Measurements from ENCODE around the gene DNM3. TPM values are rescaled to one million over a fixed set of nuclear protein-coding genes. Genes with fewer than 3 reads are reported as not detected.

Gene DNM3
- total RNA-seq, 1 experiment from 2014 or later: 2.7 TPM

GRCh38 chr1:172112576-172112975 lies 271.3 kb downstream of the DNM3 start:
- Histone ChIP-seq H3K4ac (ENCODE audit: low read depth, low read length) (no peak overlapping the region), H3K23me2 (ENCODE audit: insufficient read length, low read depth, low read length, poor library complexity, severe bottlenecking) (no peaks in the 10 kb centered on the region), H3K79me1 (ENCODE audit: insufficient read depth, low read depth, low read length, poor library complexity, severe bottlenecking) (no peaks in the 10 kb centered on the region), H4K5ac (ENCODE audit: insufficient read length, low read depth, low read length) (no peak overlapping the region), H4K20me1 (ENCODE audit: control insufficient read depth, insufficient read depth, insufficient read length) (no peaks in the 10 kb centered on the region), H2AK5ac (ENCODE audit: insufficient read length, low read length) (no peak overlapping the region), H3K4me2 (ENCODE audit: insufficient read depth, insufficient read length, low read length) (no peak overlapping the region), H2BK12ac (ENCODE audit: insufficient read length, low read depth, low read length) (no peak overlapping the region), H3K27ac (ENCODE audit: insufficient read length, low read depth, low read length) (no peak overlapping the region), H3K9me3 (ENCODE audit: control insufficient read depth, low read depth, low read length) (no peaks in the 10 kb centered on the region), H3K56ac (ENCODE audit: insufficient read length, low read depth, low read length) (no peak overlapping the region), H4K8ac (replicated peaks; ENCODE audit: insufficient read length, low read depth, low read length) (no peak overlapping the region), H3T11ph (ENCODE audit: low read length) (no peak overlapping the region), H3K9ac (ENCODE audit: extremely low read depth, insufficient read length, low read length) (no peak overlapping the region), H2BK20ac (ENCODE audit: low read depth, low read length, poor library complexity, severe bottlenecking) (no peak overlapping the region), H4K91ac (ENCODE audit: insufficient read length, low read depth, low read length) (no peak overlapping the region), H3K18ac (ENCODE audit: insufficient read length, low read depth, low read length) (no peak overlapping the region), H2BK15ac (ENCODE audit: low read depth, low read length) (no peak overlapping the region), H3K23ac (ENCODE audit: insufficient read length, low read depth, low read length) (no peak overlapping the region), H2BK120ac (ENCODE audit: low read depth, low read length, poor library complexity, severe bottlenecking) (no peak overlapping the region), H3K79me2 (ENCODE audit: insufficient read depth, low read length) (no peaks in the 10 kb centered on the region), H3K14ac (ENCODE audit: insufficient read depth, low read length) (no peak overlapping the region), H2AFZ (ENCODE audit: low read length) (no peak overlapping the region), H2BK5ac (ENCODE audit: insufficient read length, low read length) (no peak overlapping the region), H3K27me3 (ENCODE audit: insufficient read depth, low read length) (no peaks in the 10 kb centered on the region), H3K4me1 (ENCODE audit: insufficient read depth, low read length) (no peaks in the 10 kb centered on the region; the same call in none of the 2 replicates)
- no peaks in the 10 kb centered on the region for H3K9me3 Mint-ChIP-seq
- H3K27ac Mint-ChIP-seq: no peak overlapping the region
- WGBS (ENCODE audit: extremely low coverage, insufficient read length, low lambda C conversion rate): no CpG with 5 or more reads among the region's 1 CpG
- no peaks in the 10 kb centered on the region; a peak in 1 of 7 replicates for H3K36me3 Mint-ChIP-seq (ENCODE audit: insufficient read depth in 1 of 3, low read depth in 3 of 3)
- H3K27me3 Mint-ChIP-seq (ENCODE audit: low read depth): no peaks in the 10 kb centered on the region
- DNase-seq: no peak
- H3K4me1 Mint-ChIP-seq: peaks cover 5 to 7% of the 10 kb centered on the region in 2 experiments
- no peak overlapping the region for H3K4me3 Mint-ChIP-seq
- TF ChIP-seq CTCF (conservative IDR thresholded peaks at IDR 0.05): no peak
